MM.1S (cell line): ENCODE data around the gene UBE2L6.
"Not testable (repeated sequence)": the region's sequence is repeated elsewhere in the genome, so short reads cannot be mapped to it uniquely, and the experiment has no call there.

Experiments used
- DNase-seq: peaks from one replicate; pipeline ENCODE4 v3.0.0-alpha.2; 2015
- H2AFZ ChIP-seq: fragments of 300-600 bp; sonication (generic); 2 replicates; pipeline ENCODE4 v1.6.0; 2016; ENCODE audit warnings: antibody characterized with exemption, low read length
- H3F3A ChIP-seq: fragments of 300-600 bp; sonication (generic); 2 replicates; pipeline ENCODE4 v1.6.1; 2016; ENCODE audit warnings: mild to moderate bottlenecking, antibody characterized with exemption, low read length, moderate library complexity, mixed read lengths; ENCODE audit not compliant: insufficient read depth
- H3K27ac ChIP-seq: fragments of 300-600 bp; sonication (generic); 2 replicates; pipeline ENCODE4 v1.5.1; 2016; ENCODE audit warnings: mild to moderate bottlenecking, low read length
- H3K27me3 ChIP-seq: fragments of 300-600 bp; sonication (generic); replicated peaks from 2 replicates; pipeline ENCODE4 v1.6.0; 2016; ENCODE audit warnings: low read length; ENCODE audit not compliant: insufficient read depth
- H3K36me3 ChIP-seq: fragments of 300-600 bp; sonication (generic); replicated peaks from 2 replicates; pipeline ENCODE4 v1.6.1; 2016; ENCODE audit warnings: mild to moderate bottlenecking, low read length, mixed read lengths; ENCODE audit not compliant: insufficient read depth
- H3K4me1 ChIP-seq: fragments of 300-600 bp; sonication (generic); 2 replicates; pipeline ENCODE4 v1.6.1; 2016; ENCODE audit warnings: low read length, mixed read lengths
- H3K4me2 ChIP-seq: fragments of 300-600 bp; sonication (generic); 2 replicates; pipeline ENCODE4 v1.6.0; 2016; ENCODE audit warnings: low read depth, low read length
- H3K4me3 ChIP-seq: fragments of 300-600 bp; sonication (generic); 2 replicates; pipeline ENCODE4 v1.5.1; 2016; ENCODE audit warnings: low read length, mixed read lengths
- H3K79me2 ChIP-seq: fragments of 300-600 bp; sonication (generic); 2 replicates; pipeline ENCODE4 v1.6.1; 2016; ENCODE audit warnings: mixed run types, low read length, mixed read lengths
- H3K9ac ChIP-seq: fragments of 300-600 bp; sonication (generic); 2 replicates; pipeline ENCODE4 v1.6.1; 2016; ENCODE audit warnings: low read length, mixed read lengths
- H3K9me2 ChIP-seq: fragments of 300-600 bp; sonication (generic); replicated peaks from 2 replicates; pipeline ENCODE4 v1.6.1; 2016; ENCODE audit warnings: mild to moderate bottlenecking, low read length, mixed read lengths; ENCODE audit not compliant: insufficient read depth
- H3K9me3 ChIP-seq: fragments of 300-600 bp; sonication (generic); replicated peaks from 2 replicates; pipeline ENCODE4 v1.6.1; 2016; ENCODE audit warnings: mild to moderate bottlenecking, low read length, mixed read lengths; ENCODE audit not compliant: insufficient read depth
- H4K20me1 ChIP-seq: fragments of 300-600 bp; sonication (generic); 2 replicates; pipeline ENCODE4 v1.6.1; 2016; ENCODE audit warnings: mild to moderate bottlenecking, low read length, moderate library complexity, mixed read lengths; ENCODE audit not compliant: insufficient read depth
- CTCF ChIP-seq: fragments of 300-600 bp; sonication (generic); IDR thresholded peaks from 2 replicates; pipeline ENCODE4 v1.5.1; 2016; ENCODE audit warnings: antibody characterized with exemption, low read length, mixed read lengths
- EZH2 ChIP-seq: fragments of 300-600 bp; sonication (generic); optimal IDR thresholded peaks from 2 replicates; pipeline ENCODE3; 2017; ENCODE audit warnings: low read depth, mild to moderate bottlenecking, antibody characterized with exemption, low read length, mixed read lengths
- EZH2phosphoT487 ChIP-seq: fragments of 300-600 bp; sonication (generic); IDR thresholded peaks from 2 replicates; pipeline ENCODE4 v1.6.1; 2018; ENCODE audit warnings: antibody characterized with exemption, low read length

Gene UBE2L6

DNA sequence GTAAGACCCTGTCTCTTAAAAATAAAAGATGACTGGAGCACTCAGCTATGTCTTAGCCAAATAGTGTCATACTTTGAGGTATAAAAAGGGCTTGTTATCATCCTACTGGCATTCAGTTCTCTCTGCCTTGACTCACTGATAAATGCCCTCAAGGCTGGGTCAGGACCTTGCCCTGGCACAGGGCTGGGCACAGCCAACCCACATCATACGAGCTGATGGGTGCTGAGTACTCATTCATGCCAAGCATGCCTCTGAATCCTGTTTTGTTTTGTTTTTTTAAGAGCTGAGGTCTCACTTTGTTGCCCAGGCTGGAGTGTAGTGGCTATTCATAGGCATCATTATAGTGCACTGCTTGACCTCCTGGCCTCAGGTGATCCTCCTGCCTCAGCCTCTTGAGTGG is 28.1 kb downstream of the UBE2L6 start:
- Histone ChIP-seq H3K9me2 (no peaks in the 10 kb centered on the region), H3K4me3 (no peak overlapping the region)

GRCh38 chr11:57536947-57537619 is 30.4 kb downstream of the UBE2L6 start, which contains the start of gene SMTNL1:
TSS of gene SMTNL1 (plus strand) at chr11:57537595. CDS start at chr11:57542643, 5,048 bp downstream.
- no peak within 1 kb of the TSS for H2AFZ ChIP-seq
- H3K9ac ChIP-seq: no peak within 1 kb of the TSS

More for the DNA sequence above, 28.1 kb downstream of the UBE2L6 start:
- Histone ChIP-seq H3F3A (no peaks in the 10 kb centered on the region), H4K20me1 (no peaks in the 10 kb centered on the region), H3K9me3 (no peaks in the 10 kb centered on the region), H3K27me3 (no peaks in the 10 kb centered on the region), H3K27ac (no peak overlapping the region), H3K79me2 (no peaks in the 10 kb centered on the region), H3K36me3 (no peaks in the 10 kb centered on the region), H3K4me1 (no peaks in the 10 kb centered on the region), H3K9ac (no peak overlapping the region), H2AFZ (no peak overlapping the region), H3K4me2 (no peak overlapping the region)
- TF ChIP-seq EZH2 (no peak), CTCF (no peak), EZH2phosphoT487 (no peak)
- DNase-seq: no peak

DNA sequence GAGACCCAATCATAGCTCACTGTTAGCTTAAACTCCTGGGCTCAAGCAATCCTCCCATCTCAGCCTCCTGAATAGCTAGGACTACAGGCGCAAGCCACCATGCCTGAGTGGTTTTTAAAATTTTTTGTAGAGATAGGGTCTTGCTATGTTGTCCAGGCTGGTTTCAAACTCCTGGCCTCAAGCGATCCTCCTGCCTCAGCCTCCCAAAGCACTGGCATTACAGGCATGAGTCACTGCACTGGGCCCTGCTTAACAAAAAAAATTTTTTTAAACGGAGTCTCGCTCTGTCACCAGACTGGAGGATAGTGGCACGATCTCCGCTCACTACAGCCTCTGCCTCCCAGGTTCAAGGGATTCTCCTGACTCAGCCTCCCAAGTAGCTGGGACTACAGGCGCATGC is 33.0 kb downstream of the UBE2L6 start:
- H2AFZ ChIP-seq, H4K20me1 ChIP-seq, H3K9me3 ChIP-seq, H3K4me2 ChIP-seq, H3K27ac ChIP-seq, H3F3A ChIP-seq, H3K36me3 ChIP-seq, DNase-seq, H3K27me3 ChIP-seq, H3K4me3 ChIP-seq, H3K9me2 ChIP-seq, H3K9ac ChIP-seq: not testable (repeated sequence)
- Histone ChIP-seq H3K4me1 (peaks cover 11% of the 10 kb centered on the region; the same call in 1 of the 2 replicates), H3K79me2 (peaks cover 11% of the 10 kb centered on the region)

More at GRCh38 chr11:57536947-57537619, 30.4 kb downstream of the UBE2L6 start, which contains the start of gene SMTNL1:
- H3K9me2 ChIP-seq: no peaks in the 10 kb centered on the region
- H3K4me2 ChIP-seq: no peak within 1 kb of the TSS
- no peaks in the 10 kb centered on the region for H4K20me1 ChIP-seq
- no peak within 1 kb of the TSS for H3K4me3 ChIP-seq
- H3K27me3 ChIP-seq: no peaks in the 10 kb centered on the region
- H3F3A ChIP-seq: no peaks in the 10 kb centered on the region
- no peak within 1 kb of the TSS for H3K27ac ChIP-seq
- TF ChIP-seq EZH2phosphoT487: no peak
- no peak for TF ChIP-seq CTCF
- TF ChIP-seq EZH2: no peak
- no peaks in the 10 kb centered on the region for H3K36me3 ChIP-seq
- H3K4me1 ChIP-seq: no peaks in the 10 kb centered on the region
- no peaks in the 10 kb centered on the region for H3K79me2 ChIP-seq
- no peak for DNase-seq
- H3K9me3 ChIP-seq: no peaks in the 10 kb centered on the region
